ENCODE results near the gene REXO4. TPM values are rescaled to one million over a fixed set of nuclear protein-coding genes. Genes with fewer than 3 reads are reported as not detected.
A peak's percentile ranks its signal among the peaks of the same experiment; 100 is the strongest.

The REXO4 gene
- polyA plus RNA-seq, 1 donor (not counting 4 experiments of a cell fraction or from before 2014, with no cell fraction given): 21.5 TPM

GRCh38 chr9:133375724-133376654 lies 41.8 kb downstream of the REXO4 start, which contains the start of the genes STKLD1 and SURF4:
Gene STKLD1, plus strand, starts transcription at chr9:133376366. Its CDS starts 108 bp downstream, at chr9:133376474.
Gene SURF4, minus strand, starts transcription at chr9:133376060. Its CDS starts 91 bp downstream, at chr9:133375969.
- Histone ChIP-seq H3K4me2 (ENCODE audit: control insufficient read depth, extremely low read depth, insufficient read depth, low read depth, low read length) (peak within 1 kb of the TSS; percentile 90), H3K36me3 (ENCODE audit: control insufficient read depth in 2 of 2, extremely low read depth in 1 of 2, insufficient read depth in 2 of 2, low read length in 2 of 2) (peaks cover 8 to 13% of the 10 kb centered on the region in 2 experiments), H3K4me1 (ENCODE audit: control insufficient read depth, extremely low read depth, insufficient read depth, low read length) (peaks cover 31% of the 10 kb centered on the region), H4K20me1 (ENCODE audit: control insufficient read depth, extremely low read depth, insufficient read depth, low read length) (peaks cover 20% of the 10 kb centered on the region), H3K9ac (ENCODE audit: control insufficient read depth, extremely low read depth, insufficient read depth, low read length) (peak within 1 kb of the TSS; percentile 97), H2AFZ (ENCODE audit: control insufficient read depth, low read length) (peak within 1 kb of the TSS; percentile 69), H3K4me3 (ENCODE audit: control insufficient read depth in 2 of 3, extremely low read depth in 1 of 3, insufficient read depth in 2 of 3, low read depth in 1 of 3, low read length in 3 of 3) (peak within 1 kb of the TSS; percentile 83 to 99 (median 95)), H3K27me3 (ENCODE audit: control insufficient read depth, extremely low read depth, insufficient read depth, low read length) (no peaks in the 10 kb centered on the region), H3K27ac (ENCODE audit: control insufficient read depth, insufficient read depth, low read length) (peak within 1 kb of the TSS; percentile 92), H3K79me2 (ENCODE audit: control insufficient read depth, insufficient read depth, low read length) (peaks cover 45% of the 10 kb centered on the region), H3K9me3 (ENCODE audit: control insufficient read depth, low read depth, low read length) (no peaks in the 10 kb centered on the region), H3K9me1 (ENCODE audit: control insufficient read depth, extremely low read depth, insufficient read depth, low read length) (peaks cover 8% of the 10 kb centered on the region)
- FAIRE-seq: no peak
- dilution Hi-C loops (cut with MboI; ENCODE audit: extremely low pct_ligation_motif_present, low sequenced_read_pairs): no loop called here
- TF ChIP-seq EZH2 (IDR thresholded peaks at IDR 0.05; ENCODE audit: low read length) (no peak), CTCF (optimal IDR thresholded peaks at IDR 0.05 in 1 of 3, IDR thresholded peaks at IDR 0.05 in 1 of 3, conservative IDR thresholded peaks at IDR 0.05 in 1 of 3; ENCODE audit: extremely low read depth in 1 of 3, insufficient read depth in 2 of 3, low read length in 3 of 3) (no peak)
- DNase-seq (ENCODE audit: low read depth, low spot score): no peak

GRCh38 chr9:133375116-133375723 lies 42.6 kb downstream of the REXO4 start:
- peak overlapping the region; percentile 83 to 99 (median 95) for H3K4me3 ChIP-seq (ENCODE audit: control insufficient read depth in 2 of 3, extremely low read depth in 1 of 3, insufficient read depth in 2 of 3, low read depth in 1 of 3, low read length in 3 of 3)
- no peaks in the 10 kb centered on the region for H3K27me3 ChIP-seq (ENCODE audit: control insufficient read depth, extremely low read depth, insufficient read depth, low read length)
- no peak for TF ChIP-seq EZH2 (IDR thresholded peaks at IDR 0.05; ENCODE audit: low read length)
- TF ChIP-seq CTCF (optimal IDR thresholded peaks at IDR 0.05 in 1 of 3, IDR thresholded peaks at IDR 0.05 in 1 of 3, conservative IDR thresholded peaks at IDR 0.05 in 1 of 3; ENCODE audit: extremely low read depth in 1 of 3, insufficient read depth in 2 of 3, low read length in 3 of 3): peak in 1 of 3 experiments; percentile 42
- peaks cover 34% of the 10 kb centered on the region for H3K4me1 ChIP-seq (ENCODE audit: control insufficient read depth, extremely low read depth, insufficient read depth, low read length)
- dilution Hi-C loops (cut with MboI; ENCODE audit: extremely low pct_ligation_motif_present, low sequenced_read_pairs): no loop called here
- no peak overlapping the region for H2AFZ ChIP-seq (ENCODE audit: control insufficient read depth, low read length)
- H3K9ac ChIP-seq (ENCODE audit: control insufficient read depth, extremely low read depth, insufficient read depth, low read length): peak overlapping the region; percentile 97
- peaks cover 28% of the 10 kb centered on the region for H4K20me1 ChIP-seq (ENCODE audit: control insufficient read depth, extremely low read depth, insufficient read depth, low read length)
- H3K27ac ChIP-seq (ENCODE audit: control insufficient read depth, insufficient read depth, low read length): peak overlapping the region; percentile 92
- no peak for FAIRE-seq
- H3K36me3 ChIP-seq (ENCODE audit: control insufficient read depth in 2 of 2, extremely low read depth in 1 of 2, insufficient read depth in 2 of 2, low read length in 2 of 2): peaks cover 15 to 19% of the 10 kb centered on the region in 2 experiments
- no peaks in the 10 kb centered on the region for H3K9me3 ChIP-seq (ENCODE audit: control insufficient read depth, low read depth, low read length)
- H3K9me1 ChIP-seq (ENCODE audit: control insufficient read depth, extremely low read depth, insufficient read depth, low read length): peaks cover 8% of the 10 kb centered on the region
- DNase-seq (ENCODE audit: low read depth, low spot score): no peak
- peak overlapping the region; percentile 81 for H3K4me2 ChIP-seq (ENCODE audit: control insufficient read depth, extremely low read depth, insufficient read depth, low read depth, low read length)
- H3K79me2 ChIP-seq (ENCODE audit: control insufficient read depth, insufficient read depth, low read length): peaks cover 53% of the 10 kb centered on the region
